A204.1 (cell line): Measurements from ENCODE around the gene SLC37A1.

Source experiments
- FAIRE-seq: peaks from 2 replicates; lab custom pipeline; 2012; peaks lifted over from hg19 to GRCh38; lab: Jason Lieb, UNC

SLC37A1 gene

DNA sequence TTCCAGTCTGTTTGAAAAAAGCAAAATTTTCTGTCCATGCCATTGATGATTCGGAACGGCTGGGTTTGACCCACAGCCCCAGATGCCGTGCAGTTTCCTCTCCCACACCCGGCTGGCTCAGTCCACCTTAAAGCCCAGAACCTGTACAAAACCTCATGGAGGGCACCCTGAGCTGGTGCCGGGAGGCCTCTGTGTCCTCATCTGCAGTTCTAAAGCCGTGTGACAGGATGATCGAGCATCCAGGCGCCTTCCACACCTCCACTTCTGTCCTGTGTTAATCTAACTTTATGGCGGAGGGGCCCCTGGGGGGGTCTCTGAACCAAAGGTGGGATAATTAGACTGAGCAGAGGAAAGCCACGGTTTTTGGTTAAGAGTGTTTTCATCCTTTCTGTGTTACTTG is 49.6 kb downstream of the SLC37A1 start:
- FAIRE-seq = no peak

DNA sequence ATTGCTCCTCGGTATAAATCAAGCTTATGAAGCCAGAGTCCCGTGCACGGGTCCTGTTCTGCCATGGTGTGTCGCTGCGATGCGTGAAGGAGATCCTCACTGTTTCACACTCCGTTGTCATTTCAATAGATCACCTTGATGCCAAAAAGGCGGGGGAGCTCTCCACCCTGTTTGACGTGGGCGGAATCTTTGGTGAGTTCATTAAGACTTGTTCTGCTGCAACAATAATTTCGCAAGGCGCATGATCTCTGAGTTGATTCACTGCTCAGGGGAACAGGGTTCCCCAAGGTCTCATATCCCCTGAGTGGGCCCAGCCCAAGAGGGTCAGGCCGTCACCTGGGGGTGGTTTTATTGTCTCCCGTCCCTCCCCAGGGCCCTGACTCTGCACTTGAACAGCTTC is 50.0 kb downstream of the SLC37A1 start:
- no peak for FAIRE-seq

DNA sequence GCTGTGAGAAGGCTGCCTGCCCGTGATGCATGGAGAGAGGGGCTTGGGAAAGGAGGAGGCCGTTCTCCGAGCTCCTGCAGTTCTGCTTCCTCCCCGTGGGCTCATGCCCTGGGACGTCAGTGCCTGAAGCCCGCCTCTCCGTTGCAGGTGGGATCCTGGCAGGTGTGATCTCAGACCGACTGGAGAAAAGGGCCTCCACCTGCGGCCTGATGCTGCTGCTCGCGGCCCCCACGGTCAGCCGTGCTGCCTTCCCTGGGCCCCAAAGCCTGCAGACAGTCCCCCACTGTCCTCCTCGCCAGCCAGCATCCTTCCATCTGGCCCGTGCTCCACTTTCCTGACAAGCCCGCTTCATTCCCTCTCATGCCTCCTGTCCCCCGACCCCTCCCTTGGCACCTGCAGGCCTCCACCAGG is 50.9 kb downstream of the SLC37A1 start:
- FAIRE-seq = no peak

DNA sequence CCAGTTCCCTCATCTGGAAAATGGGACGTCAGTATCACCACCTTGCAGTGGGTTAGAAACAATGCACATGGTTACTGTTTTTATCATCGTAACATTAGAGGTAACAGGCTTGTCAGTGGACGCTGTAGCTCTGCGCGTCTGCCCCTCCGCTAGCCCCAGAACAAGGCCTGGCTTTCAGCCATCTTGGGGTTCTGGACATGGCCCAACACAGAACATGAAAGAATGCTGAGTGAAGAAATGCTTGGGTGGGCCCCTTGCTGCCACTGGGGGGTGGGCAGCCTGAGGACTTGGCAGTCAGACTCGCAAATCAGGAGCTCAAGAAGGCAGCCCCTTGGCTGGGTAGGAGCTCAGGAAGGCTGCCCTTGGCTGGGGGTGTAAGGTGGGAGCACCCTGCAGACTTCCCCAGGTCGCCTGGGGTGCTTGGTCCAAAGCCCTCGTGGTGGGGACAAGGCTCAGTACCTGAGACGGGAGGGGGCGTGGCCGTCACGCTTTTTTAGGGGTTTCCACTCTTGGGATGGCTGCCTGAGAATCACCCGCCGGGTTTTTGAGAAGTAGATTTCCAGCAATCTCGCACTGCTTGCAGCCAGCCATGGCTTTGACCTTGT is 51.7 kb downstream of the SLC37A1 start:
- no peak for FAIRE-seq

DNA sequence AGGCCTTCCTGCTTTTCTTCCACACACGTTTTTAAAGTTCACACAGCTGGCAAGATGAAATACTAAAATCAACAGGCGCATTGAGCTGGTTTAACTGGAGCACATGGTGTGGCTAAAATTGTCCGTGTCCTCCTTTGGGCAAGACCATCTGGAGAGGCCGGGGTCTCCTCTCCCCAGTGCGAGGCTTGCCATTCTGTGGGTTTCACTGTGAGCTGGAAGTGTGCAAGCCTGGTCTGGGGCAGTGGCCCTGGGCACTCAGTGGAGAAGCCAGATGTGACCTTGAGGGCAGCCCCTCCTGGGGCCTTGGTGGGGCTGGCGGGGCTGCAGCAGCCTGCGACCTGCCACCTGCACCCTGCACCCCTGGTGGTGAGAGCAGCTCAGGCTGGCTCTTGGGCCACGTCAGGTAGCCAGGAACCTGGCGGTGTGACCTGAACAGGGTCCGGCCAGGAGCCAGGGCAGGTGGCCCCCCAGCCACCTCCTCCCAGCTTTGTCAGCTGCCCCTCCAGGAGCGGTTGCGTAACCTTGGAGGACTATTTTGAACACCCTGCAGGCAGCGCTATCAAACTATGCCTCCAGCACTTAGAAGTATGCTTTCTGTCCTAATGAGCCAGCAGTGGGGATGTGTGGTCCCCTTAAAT is 52.4 kb downstream of the SLC37A1 start:
- no peak for FAIRE-seq

DNA sequence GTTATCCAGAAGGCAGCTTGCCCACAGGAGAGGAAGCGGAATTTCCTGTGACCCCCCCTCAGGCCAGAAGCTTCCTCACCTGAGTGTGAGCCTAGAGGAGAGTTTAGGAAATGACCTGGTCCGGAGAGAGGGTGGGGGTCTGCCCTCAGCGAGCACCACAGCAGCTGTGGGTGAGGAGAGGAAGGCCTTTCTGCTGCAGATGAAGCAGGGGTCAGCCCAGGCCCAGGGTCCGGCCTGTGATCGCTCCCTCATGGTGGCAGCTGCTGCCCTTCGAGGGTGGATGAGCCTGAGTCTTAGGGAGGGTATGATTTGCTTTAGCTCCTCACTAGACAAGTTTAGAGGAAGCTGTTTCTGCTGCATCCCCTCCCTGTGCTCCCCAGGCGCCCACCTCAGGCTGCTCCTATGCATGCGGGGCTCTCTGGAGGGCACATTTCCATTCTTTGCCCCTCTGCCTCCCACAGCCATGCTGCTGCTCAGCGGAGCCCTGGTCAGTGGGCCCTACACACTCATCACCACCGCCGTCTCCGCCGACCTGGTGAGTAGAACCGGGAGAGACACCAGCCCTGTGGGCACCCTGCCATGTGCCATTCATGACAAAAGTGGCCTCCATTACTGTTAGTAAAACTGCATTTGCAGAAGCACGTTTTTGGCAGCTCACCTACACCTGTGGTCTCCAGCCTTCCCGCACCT is 53.0 kb downstream of the SLC37A1 start:
- FAIRE-seq = no peak

DNA sequence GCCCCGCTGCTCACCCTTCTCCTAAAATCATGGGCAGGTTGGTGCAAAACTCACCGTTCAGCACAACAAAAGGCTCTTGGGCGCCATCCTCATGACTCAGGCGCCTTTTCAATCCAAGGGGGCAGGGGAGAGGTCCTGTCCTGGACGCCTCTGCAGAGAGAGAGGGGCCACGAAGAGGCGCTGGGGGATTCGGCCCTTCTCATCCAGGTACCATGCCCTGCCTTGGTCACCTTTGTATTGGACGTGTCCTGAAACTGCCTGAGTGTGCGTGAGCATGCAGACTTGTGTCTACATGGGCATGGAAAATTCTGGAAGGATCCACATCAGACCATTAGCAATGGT is 53.5 kb downstream of the SLC37A1 start:
- no peak for FAIRE-seq

DNA sequence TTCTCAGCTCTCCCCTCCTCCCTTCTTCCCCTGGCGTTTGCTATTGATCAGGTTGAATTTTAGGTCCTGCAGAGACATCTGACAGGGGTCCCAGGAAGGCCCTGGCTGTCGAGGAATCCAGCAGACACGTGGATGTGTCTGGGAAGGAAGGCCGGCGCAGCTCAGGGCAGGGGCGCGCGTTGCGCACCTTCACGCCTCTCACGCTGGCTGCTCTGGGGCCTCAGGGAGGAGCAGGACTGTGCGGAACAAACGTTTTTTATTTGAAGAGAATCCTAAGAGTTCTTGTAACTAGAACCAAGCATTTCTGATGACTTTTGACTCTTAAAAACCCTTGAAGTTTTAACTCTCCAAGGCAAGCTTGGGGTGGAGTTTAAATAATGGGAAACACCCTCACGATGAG is 54.2 kb downstream of the SLC37A1 start:
- FAIRE-seq = no peak

DNA sequence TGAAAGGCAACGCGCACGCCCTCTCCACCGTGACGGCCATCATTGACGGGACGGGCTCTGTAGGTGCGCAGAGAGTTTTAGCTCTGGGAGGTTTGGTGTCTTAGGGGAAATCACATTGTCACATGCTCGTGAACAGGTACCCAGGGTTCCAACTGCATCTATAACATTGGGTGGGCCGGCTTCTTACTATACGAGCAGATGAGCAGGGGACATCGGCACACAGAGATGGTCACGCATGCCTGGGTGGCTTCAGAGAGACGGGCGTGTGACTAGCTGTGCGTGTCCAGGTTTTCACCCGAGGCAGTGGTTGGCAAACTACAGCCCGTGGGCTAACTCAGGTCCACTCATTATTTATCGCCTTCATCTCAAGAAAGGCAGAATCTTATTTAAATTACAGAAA is 54.7 kb downstream of the SLC37A1 start:
- no peak for FAIRE-seq

DNA sequence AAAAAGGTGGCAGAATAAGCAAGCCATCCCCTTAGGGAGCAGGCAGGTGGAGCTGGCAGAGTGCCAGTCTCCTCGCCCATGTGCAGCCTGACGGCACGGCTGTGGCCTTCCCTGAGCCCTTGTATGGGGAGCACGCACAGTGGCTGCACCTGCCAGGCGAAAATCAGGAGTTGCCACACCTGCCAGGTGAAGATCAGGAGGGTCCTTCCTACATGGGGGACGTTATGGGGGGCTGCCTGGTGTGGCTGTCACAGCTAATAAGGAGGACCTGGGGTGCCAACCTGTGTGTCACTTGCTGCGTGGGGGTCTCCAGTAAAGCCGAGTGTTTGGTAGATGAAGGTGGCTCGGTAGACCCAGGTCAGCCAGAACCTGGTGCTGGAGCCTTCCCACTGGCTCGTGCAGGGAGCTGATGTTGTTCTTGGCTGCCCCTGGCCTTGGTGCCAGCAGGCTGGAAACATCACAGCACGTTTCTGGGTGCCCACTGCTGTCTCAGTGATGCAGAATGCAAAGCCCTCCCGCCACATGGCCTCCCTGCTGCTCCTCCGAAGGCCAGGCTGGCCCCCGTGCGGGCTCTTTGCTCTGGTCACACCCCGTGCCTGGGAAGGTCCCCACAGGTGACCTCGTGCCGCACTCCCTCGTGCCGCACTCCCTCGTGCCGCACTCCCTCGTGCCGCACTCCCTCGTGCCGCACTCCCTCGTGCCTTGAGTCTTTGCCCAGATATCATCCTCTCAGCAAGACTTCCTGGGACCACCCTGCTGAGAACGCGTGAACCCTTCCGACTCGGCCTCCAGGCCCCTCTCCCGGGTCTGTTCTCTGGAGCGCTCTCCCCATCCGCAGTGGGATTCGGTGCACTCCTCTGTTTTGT is 55.4 kb downstream of the SLC37A1 start:
- FAIRE-seq = no peak

DNA sequence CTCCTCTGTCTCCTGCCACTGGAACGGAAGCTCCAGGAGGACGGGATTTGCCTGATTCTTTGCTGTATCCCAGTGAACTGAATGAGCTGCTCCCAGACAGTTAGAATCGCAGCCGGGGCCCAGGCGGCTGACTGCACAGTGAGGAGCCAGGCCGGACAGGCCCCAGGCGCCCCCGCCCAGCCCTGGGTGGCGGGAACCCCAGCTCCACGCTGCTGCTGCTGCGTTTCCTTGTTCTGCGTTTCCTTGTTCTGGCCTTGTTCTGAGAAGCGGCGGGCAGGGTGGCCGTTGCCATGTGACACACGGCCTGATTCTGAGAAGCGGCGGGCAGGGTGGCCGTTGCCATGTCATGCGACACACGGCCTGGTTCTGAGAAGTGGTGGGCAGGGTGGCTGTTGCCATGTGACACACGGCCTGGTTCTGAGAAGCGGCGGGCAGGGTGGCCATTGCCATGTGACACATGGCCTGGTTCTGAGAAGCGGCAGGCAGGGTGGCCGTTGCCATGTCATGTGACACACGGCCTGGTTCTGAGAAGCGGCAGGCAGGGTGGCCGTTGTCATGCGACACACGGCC is 56.2 kb downstream of the SLC37A1 start:
- FAIRE-seq = no peak

DNA sequence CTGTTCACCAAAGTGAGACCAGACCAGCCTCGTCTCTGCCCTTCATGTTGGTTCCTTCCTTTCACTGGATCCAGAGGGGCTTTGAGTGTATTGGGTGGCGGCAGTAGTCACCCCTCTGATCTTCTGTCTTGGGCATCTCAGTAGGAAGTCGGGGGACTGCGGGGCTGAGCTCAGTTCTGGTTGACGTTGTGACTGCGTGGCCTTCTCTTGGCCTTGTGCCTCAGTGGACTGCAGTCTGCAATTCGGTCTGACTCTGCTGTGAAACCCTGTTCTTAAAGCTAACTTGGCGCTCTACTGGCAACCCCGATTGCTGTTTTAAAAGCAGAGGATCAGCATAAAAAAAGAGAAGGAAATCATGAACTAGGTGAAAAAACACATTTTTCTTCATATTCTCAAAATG is 56.7 kb downstream of the SLC37A1 start:
- no peak for FAIRE-seq

DNA sequence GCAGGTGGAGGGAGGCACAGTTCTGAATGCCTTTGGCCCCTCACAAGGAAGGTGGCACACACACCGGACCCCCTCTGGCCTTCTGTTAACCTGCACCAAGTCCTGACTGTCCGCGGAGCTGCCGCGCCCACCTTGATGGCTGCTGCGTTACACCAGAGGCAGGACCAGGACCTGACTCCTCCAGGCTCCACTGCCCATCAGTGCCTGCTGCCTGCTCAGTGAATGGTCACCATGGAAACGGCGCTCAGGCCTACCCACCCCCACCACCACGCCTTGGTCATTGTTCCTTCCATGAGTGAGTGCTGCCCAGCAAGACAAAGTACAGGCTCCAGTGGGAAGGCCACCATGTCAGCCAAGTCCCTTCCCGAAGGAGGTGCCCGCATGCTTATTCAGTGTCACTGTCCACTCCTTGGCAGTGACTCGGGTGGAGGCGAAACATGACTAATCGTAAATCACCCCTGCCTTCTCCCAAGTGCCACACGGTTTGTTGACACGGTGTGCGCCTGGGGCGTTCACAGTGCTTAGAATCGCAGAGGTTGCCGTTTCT is 57.3 kb downstream of the SLC37A1 start:
- no peak for FAIRE-seq

DNA sequence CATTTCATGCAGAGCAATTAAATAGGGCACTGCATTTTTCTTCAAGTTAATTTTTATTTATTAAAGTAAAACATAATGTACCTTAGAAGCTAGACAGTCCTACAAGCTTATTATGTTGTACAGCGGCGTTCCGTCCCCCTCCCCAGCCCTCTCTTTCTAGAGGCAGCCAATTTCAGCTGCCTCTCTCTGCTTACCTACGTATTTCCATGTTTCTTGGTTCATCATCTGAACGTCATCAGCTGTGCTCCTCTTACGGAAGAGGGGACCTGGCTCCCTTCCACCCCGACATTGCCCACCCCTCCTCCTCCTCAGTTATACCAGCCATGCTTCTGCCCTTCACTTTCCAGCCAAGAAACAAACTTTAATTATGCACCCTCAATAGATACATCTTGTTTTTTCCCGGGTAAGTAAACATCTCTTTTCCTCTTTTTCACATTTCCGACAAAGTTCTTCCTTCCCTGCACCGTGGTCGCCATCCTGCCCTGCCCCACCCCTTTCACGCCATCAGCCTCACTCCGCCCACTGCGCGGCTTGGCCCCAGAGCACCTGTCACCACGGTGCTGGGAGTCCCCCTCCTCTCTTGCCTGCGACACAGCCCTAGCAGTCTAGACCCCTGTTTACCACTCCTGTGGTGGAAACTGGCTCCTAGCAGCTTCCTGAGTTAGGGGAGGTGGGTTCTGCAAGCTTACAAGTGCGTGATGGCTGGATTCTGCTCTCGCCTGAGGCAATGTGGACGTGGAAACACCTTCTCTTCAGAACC is 57.9 kb downstream of the SLC37A1 start:
- FAIRE-seq = no peak

DNA sequence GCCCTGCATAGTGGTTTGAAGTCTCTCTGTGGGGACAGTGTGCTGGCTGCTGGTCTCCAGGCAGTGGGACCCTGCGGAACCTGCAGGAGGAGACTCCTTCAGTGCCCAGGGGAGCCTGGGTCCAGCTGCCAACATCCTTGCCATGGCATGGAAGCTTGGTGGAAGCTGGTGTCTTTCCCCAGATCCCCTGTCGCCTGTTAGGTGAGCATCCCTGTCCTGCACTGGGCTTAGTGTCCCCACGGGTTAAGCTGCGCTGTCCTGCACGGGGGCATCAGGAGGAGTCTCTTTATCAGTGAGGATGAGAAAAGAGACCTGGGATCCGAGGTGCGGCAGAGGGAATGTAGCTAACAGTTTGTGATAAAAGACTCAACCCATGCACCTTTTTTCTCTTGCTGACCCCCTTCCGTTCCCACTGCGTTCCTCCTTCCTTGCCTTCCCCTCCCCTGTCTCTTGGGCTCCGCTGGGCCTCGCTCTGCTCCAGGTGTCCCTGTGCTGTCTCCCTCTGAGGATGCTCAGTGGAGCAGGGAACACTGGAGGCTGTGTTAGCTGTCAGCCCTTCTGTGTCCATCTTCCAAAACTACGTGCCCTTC is 59.3 kb downstream of the SLC37A1 start:
- FAIRE-seq = no peak

DNA sequence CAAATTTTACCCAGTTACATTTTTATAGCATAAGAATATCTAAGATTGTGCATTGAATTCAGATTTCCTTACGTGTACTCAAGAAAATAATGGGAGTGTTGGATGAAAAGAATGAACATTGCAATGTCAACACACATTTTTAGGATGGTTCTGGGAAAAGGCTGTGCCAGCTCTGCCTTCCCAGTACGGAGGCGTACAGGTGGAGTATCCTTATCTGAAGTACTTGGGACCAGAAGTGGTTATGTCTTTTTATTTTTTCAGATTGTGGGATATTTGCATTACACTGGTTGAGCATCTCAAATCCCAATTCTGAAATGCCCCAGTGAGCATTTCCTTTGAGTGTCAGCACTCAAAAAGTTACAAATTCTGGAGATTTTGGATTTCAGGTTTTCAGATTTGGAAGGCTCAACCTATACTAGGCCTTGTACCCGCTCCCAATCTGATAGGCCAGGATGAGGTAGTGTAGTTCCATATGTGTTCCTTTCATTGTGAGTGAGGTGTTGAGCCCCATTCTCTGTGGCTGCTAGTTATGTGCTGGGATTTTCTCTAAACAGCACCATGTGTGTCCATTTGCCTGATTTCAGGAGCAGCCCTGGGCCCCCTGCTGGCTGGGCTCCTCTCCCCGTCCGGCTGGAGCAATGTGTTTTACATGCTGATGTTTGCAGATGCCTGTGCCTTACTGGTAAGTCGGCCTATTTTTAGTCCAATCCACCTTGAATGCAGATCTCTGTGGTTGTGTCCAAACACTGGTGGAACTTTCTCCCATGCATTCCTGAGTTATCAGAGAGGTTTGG is 60.8 kb downstream of the SLC37A1 start:
- FAIRE-seq = no peak

DNA sequence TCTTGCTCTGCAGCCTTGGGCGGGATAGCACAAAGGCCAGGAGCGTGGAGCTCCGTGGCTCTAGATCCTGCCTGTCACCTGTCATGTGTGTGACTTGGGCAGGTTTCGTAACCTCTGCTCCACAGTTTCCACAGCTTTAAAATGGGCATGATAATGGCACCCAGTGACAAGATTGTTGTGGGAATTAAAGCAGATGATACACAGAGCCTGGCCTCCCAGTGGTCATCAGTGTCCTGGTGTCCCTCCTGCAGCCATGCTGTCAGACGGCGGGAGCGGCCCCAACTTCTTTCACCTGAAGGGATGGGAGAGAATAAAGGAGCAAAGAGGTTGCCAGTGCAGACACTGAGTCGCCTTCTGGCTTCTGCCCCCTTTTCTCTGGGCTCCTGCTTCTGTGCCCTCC is 61.5 kb downstream of the SLC37A1 start:
- no peak for FAIRE-seq

DNA sequence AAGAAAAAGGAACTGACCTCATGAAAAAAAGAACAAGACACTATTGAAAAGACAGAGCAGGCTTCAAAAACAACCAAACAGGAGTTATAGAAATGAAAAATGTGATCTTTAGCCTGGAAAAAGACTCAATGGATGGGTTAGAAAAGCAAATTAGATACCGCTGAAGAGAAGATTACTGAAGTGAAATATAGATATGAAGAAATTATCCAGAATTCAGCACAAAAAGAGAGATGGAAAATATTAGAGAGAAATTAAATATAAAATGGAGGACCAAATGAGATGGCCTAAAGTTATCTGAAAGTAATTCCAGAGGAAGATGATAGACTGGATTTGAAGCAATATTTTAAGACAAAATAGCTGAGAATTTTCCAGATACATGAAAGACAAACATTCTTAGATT is 63.0 kb downstream of the SLC37A1 start:
- no peak for FAIRE-seq

DNA sequence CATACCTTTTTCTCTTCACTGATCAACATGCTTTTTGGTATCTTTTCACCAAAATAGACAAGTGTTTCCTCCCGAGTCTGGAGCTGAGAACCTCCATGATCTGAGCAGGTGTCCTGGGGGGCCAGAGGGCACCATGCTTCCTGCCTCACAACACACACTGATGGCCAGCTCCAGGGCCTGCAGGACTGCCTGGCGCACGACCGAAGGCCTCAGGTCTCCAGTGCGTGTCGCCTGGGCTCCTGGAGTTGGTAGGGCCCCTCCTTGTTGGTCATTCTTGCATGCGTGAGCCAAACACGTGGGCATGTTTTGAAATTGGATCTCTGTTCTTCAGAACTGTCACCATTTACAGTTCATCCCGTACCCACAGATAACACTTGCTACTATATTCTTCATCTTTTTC is 64.4 kb downstream of the SLC37A1 start:
- no peak for FAIRE-seq

DNA sequence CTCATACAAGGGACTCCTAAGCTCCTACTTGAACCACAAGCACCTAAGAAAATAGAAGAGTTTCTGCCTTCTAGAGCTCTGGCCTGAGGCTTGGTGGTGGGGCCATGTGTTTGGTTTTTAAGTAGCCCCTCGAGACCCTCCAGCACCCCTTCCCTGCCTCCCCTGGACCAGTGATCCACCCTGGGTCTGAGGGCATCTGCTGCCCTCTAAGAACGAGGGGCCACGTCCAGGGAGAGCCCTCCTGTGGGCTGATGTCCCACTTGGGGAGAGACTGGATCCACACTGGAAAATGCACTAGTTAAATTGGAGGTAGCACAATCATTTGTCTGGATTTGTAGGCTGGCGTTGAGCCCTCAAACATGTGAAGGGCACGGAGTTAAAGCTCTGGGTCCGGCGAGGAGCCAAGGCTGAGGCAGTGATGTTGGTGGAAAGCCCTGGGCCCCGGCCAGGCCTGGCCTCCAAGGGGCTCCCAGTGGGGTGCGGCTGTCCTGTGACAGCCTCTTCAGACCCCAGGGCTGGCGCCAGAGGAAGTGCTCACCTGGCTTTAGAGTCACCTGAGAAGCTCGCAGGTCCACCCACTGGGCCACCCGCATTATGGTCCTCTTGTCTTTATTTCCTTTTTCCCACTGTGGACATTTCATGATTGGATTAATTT is 65.2 kb downstream of the SLC37A1 start:
- no peak for FAIRE-seq
